Measurements from ENCODE around the gene ZBTB42. TPM values are rescaled to one million over a fixed set of nuclear protein-coding genes. Genes with fewer than 3 reads are reported as not detected.

ZBTB42 gene
- total RNA-seq, 1 donor: 4.3 TPM

DNA sequence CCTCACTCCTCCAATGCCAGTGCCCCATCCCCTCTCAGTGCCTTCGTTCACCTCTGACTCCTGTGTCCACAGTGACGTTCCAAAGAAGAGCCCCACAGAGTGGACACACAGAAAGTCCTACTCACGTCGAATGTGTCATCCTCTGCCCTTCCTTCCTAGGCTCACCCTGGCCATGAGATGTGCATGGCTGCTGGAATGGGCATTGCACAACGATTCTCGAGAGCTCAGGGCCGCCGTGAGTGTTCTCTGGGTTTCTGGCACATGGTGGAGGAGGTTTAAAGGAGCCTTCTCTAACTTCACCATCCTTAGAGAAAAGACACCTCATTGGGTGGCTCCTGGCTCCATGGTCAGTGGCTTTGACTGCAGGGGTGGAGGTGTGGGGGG lies 51.4 kb downstream of the ZBTB42 start:
- DNase-seq (ENCODE audit: low read depth): no peak
- H3K4me3 ChIP-seq (ENCODE audit: low read depth, low read length): no peak overlapping the region
- TF ChIP-seq, protein P1, sequence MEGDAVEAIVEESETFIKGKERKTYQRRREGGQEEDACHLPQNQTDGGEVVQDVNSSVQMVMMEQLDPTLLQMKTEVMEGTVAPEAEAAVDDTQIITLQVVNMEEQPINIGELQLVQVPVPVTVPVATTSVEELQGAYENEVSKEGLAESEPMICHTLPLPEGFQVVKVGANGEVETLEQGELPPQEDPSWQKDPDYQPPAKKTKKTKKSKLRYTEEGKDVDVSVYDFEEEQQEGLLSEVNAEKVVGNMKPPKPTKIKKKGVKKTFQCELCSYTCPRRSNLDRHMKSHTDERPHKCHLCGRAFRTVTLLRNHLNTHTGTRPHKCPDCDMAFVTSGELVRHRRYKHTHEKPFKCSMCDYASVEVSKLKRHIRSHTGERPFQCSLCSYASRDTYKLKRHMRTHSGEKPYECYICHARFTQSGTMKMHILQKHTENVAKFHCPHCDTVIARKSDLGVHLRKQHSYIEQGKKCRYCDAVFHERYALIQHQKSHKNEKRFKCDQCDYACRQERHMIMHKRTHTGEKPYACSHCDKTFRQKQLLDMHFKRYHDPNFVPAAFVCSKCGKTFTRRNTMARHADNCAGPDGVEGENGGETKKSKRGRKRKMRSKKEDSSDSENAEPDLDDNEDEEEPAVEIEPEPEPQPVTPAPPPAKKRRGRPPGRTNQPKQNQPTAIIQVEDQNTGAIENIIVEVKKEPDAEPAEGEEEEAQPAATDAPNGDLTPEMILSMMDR (IDR thresholded peaks at IDR 0.05; ENCODE audit: insufficient read depth, low read depth, low read length): no peak

Other genes starting within 250 kb of the ZBTB42 start
- not detected in 2 replicates for gene C14orf180, start 221.3 kb upstream of the ZBTB42 start, total RNA-seq
- under 0.01 TPM in 1 of 2 replicates, not detected in the other for gene TMEM179, start 196.3 kb upstream of the ZBTB42 start, total RNA-seq
- gene INF2, start 111.5 kb upstream of the ZBTB42 start, total RNA-seq: 47.0 and 68.7 TPM in 2 replicates
- 1.3 and 4.3 TPM in 2 replicates for gene ADSS1, start 76.9 kb upstream of the ZBTB42 start, total RNA-seq
- 67.8 and 73.8 TPM in 2 replicates for gene SIVA1, start 48.0 kb upstream of the ZBTB42 start, total RNA-seq
- 233 and 261 TPM in 2 replicates for gene AKT1, start 5.4 kb upstream of the ZBTB42 start, total RNA-seq
- 19.4 and 22.5 TPM in 2 replicates for gene CEP170B, start 64.2 kb downstream of the ZBTB42 start, total RNA-seq
- gene PLD4, start 123.8 kb downstream of the ZBTB42 start, total RNA-seq: under 0.01 TPM in 1 of 2 replicates, not detected in the other
- gene AHNAK2, start 177.3 kb downstream of the ZBTB42 start, total RNA-seq: 32.2 and 32.4 TPM in 2 replicates
- 5.8 and 6.9 TPM in 2 replicates for gene CLBA1, start 184.7 kb downstream of the ZBTB42 start, total RNA-seq
- 22.2 and 22.5 TPM in 2 replicates for gene CDCA4, start 220.0 kb downstream of the ZBTB42 start, total RNA-seq